HepG2 (cell line): ENCODE data around the gene ADARB1.

ENCODE experiments used
- EZH2 ChIP-seq: conservative IDR thresholded peaks from 2 replicates; pipeline ENCODE4 v1.6.1; 2012; ENCODE audit warnings: mild to moderate bottlenecking, low read depth, low read length, moderate library complexity
- FOSL2 ChIP-seq: sonication (generic); formaldehyde crosslinking; IDR thresholded peaks from 2 replicates; pipeline ENCODE4 v1.4.0; 2020; ENCODE audit warnings: missing genetic modification reagents
- FOXK2 ChIP-seq: fragments of 450-650 bp; IDR thresholded peaks from 2 replicates; pipeline ENCODE4 v1.6.1; 2016
- KLF9 ChIP-seq: IDR thresholded peaks from 2 replicates; pipeline ENCODE4 v1.6.1; 2016; ENCODE audit warnings: low read depth
- RCOR2 ChIP-seq: IDR thresholded peaks from 2 replicates; pipeline ENCODE4 v1.6.1; 2016; ENCODE audit warnings: missing biosample characterization, missing genetic modification reagents
- SP2 ChIP-seq: sonication (generic); formaldehyde crosslinking; IDR thresholded peaks from 2 replicates; pipeline ENCODE4 v1.5.1; 2020; ENCODE audit warnings: mild to moderate bottlenecking, missing genetic modification reagents
- ZNF232 ChIP-seq: sonication (generic); formaldehyde crosslinking; IDR thresholded peaks from 2 replicates; pipeline ENCODE4 v1.4.0; 2020; ENCODE audit warnings: missing genetic modification reagents, borderline replicate concordance

DNA sequence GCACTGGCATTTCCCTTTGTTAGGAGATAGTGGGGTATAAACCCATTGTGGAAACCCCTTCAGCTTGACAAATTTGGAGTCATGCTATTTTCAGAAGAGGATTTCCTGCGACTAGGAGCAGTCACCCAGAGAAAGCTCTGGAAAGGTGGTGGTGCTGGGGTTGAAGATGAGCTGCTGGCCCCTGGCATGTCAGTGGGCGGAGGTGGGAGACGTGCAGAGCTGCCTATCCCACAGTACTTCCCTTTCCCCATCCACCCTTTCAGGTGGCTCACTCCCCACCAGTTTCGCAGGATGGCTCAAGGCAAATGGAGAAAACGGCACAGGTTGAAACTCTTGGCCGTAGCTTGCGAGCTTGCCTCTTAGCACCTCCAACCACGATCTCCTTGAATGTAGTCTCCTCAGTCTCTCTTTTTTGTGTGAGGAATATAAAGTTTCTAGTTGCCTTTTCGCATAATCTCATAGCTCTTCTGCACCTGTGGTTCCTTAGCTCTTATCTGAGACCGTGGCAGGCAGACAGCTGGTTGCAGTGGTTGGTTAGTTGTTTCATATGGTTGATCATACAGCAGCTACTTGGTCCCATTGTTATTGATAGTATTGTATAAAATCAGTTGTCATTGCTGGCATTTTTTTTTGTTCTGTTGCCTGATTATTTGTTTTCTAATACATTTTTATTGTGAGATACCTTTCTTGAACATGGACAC lies 48.2 kb downstream of the ADARB1 start:
- TF ChIP-seq FOXK2 (no peak), SP2 (CRISPR knock-in tag) (no peak), RCOR2 (CRISPR knock-in tag) (no peak), FOSL2 (CRISPR knock-in tag) (no peak), EZH2 (no peak), KLF9 (CRISPR knock-in tag) (no peak), ZNF232 (CRISPR knock-in tag) (no peak)
